ENCODE measurements around the gene MME.
"Not testable (repeated sequence)": the region's sequence is repeated elsewhere in the genome, so short reads cannot be mapped to it uniquely, and the experiment has no call there.

The MME gene

GRCh38 chr3:155211940-155212339, 131.8 kb downstream of the MME start:
- no peaks in the 10 kb centered on the region for H3K27me3 ChIP-seq (ENCODE audit: control insufficient read depth, low read length)
- H3K36me3 ChIP-seq (ENCODE audit: control insufficient read depth, low read length), result no peaks in the 10 kb centered on the region
- H3K79me2 ChIP-seq (ENCODE audit: control insufficient read depth, low read length), result no peaks in the 10 kb centered on the region
- TF ChIP-seq EZH2phosphoT487 (IDR thresholded peaks at IDR 0.05; ENCODE audit: borderline replicate concordance, low read length), result no peak
- TF ChIP-seq CTCF (IDR thresholded peaks at IDR 0.05; ENCODE audit: low read depth, low read length, poor library complexity, severe bottlenecking), result no peak
- H3K4me3 ChIP-seq (ENCODE audit: low read length), result no peak overlapping the region
- H3K9me3 ChIP-seq (ENCODE audit: control insufficient read depth, insufficient read depth, low read length), result no peaks in the 10 kb centered on the region
- H4K20me1 ChIP-seq (ENCODE audit: control insufficient read depth, insufficient read depth, low read depth, low read length), result no peaks in the 10 kb centered on the region
- H3K4me2 ChIP-seq (ENCODE audit: low read length), result no peak overlapping the region
- no peaks in the 10 kb centered on the region for H3F3A ChIP-seq (ENCODE audit: control insufficient read depth, insufficient read depth)
- H3K9me2 ChIP-seq (replicated peaks; ENCODE audit: control insufficient read depth, low read length), result no peaks in the 10 kb centered on the region
- no peak overlapping the region for H3K27ac ChIP-seq (ENCODE audit: low read depth, low read length)
- H3K4me1 ChIP-seq (ENCODE audit: control insufficient read depth, low read length), result peaks cover 9% of the 10 kb centered on the region

- not testable (repeated sequence) for H3K4me1 ChIP-seq (ENCODE audit: control insufficient read depth, low read length); H3K9me2 ChIP-seq (replicated peaks; ENCODE audit: control insufficient read depth, low read length); H3K27me3 ChIP-seq (ENCODE audit: control insufficient read depth, low read length); H3F3A ChIP-seq (ENCODE audit: control insufficient read depth, insufficient read depth); H3K27ac ChIP-seq (ENCODE audit: low read depth, low read length); H3K79me2 ChIP-seq (ENCODE audit: control insufficient read depth, low read length); H3K4me3 ChIP-seq (ENCODE audit: low read length); H3K36me3 ChIP-seq (ENCODE audit: control insufficient read depth, low read length); H3K4me2 ChIP-seq (ENCODE audit: low read length); H4K20me1 ChIP-seq (ENCODE audit: control insufficient read depth, insufficient read depth, low read depth, low read length); H3K9me3 ChIP-seq (ENCODE audit: control insufficient read depth, insufficient read depth, low read length)
Measured at GRCh38 chr3:155216007-155216406, 135.9 kb downstream of the MME start.

GRCh38 chr3:155217591-155217990, 137.5 kb downstream of the MME start:
- no peaks in the 10 kb centered on the region for H3K4me1 ChIP-seq (ENCODE audit: control insufficient read depth, low read length)
- no peaks in the 10 kb centered on the region for H3F3A ChIP-seq (ENCODE audit: control insufficient read depth, insufficient read depth)
- H3K79me2 ChIP-seq (ENCODE audit: control insufficient read depth, low read length), result no peaks in the 10 kb centered on the region
- H3K27ac ChIP-seq (ENCODE audit: low read depth, low read length), result no peak overlapping the region
- H3K4me2 ChIP-seq (ENCODE audit: low read length), result no peak overlapping the region
- H3K36me3 ChIP-seq (ENCODE audit: control insufficient read depth, low read length), result no peaks in the 10 kb centered on the region
- H3K4me3 ChIP-seq (ENCODE audit: low read length), result no peak overlapping the region
- H3K27me3 ChIP-seq (ENCODE audit: control insufficient read depth, low read length), result no peaks in the 10 kb centered on the region
- no peaks in the 10 kb centered on the region for H3K9me2 ChIP-seq (replicated peaks; ENCODE audit: control insufficient read depth, low read length)
- no peak for TF ChIP-seq EZH2phosphoT487 (IDR thresholded peaks at IDR 0.05; ENCODE audit: borderline replicate concordance, low read length)
- no peak for TF ChIP-seq CTCF (IDR thresholded peaks at IDR 0.05; ENCODE audit: low read depth, low read length, poor library complexity, severe bottlenecking)
- H3K9me3 ChIP-seq (ENCODE audit: control insufficient read depth, insufficient read depth, low read length), result peaks cover 7% of the 10 kb centered on the region; the same call in 1 of the 2 replicates
- no peaks in the 10 kb centered on the region for H4K20me1 ChIP-seq (ENCODE audit: control insufficient read depth, insufficient read depth, low read depth, low read length)

- Histone ChIP-seq H3K27me3 (ENCODE audit: control insufficient read depth, low read length) (no peaks in the 10 kb centered on the region), H3K9me3 (ENCODE audit: control insufficient read depth, insufficient read depth, low read length) (peaks cover 7% of the 10 kb centered on the region; the same call in 1 of the 2 replicates), H4K20me1 (ENCODE audit: control insufficient read depth, insufficient read depth, low read depth, low read length) (no peaks in the 10 kb centered on the region), H3K79me2 (ENCODE audit: control insufficient read depth, low read length) (no peaks in the 10 kb centered on the region), H3K4me3 (ENCODE audit: low read length) (no peak overlapping the region), H3K4me2 (ENCODE audit: low read length) (no peak overlapping the region), H3K4me1 (ENCODE audit: control insufficient read depth, low read length) (no peaks in the 10 kb centered on the region), H3F3A (ENCODE audit: control insufficient read depth, insufficient read depth) (no peaks in the 10 kb centered on the region), H3K36me3 (ENCODE audit: control insufficient read depth, low read length) (no peaks in the 10 kb centered on the region), H3K9me2 (replicated peaks; ENCODE audit: control insufficient read depth, low read length) (no peaks in the 10 kb centered on the region), H3K27ac (ENCODE audit: low read depth, low read length) (no peak overlapping the region)
- TF ChIP-seq EZH2phosphoT487 (IDR thresholded peaks at IDR 0.05; ENCODE audit: borderline replicate concordance, low read length) (no peak), CTCF (IDR thresholded peaks at IDR 0.05; ENCODE audit: low read depth, low read length, poor library complexity, severe bottlenecking) (no peak)
Measured at GRCh38 chr3:155218462-155218861, 138.3 kb downstream of the MME start.

Measured in DOHH2 (cell line).